HCT116 (cell line): ENCODE measurements around the gene OGA. TPM values are rescaled to one million over a fixed set of nuclear protein-coding genes. Genes with fewer than 3 reads are reported as not detected.

Source experiments
- ATAC-seq: fragments of 200-7000 bp; cut with Tn5 transposase; 2 replicates; pipeline ENCODE4 v1.9.1; 2020; ENCODE audit warnings: mild to moderate bottlenecking, moderate library complexity
- BruUV-seq: library from RNA; stranded (reverse); fragments of 400-500 nt; replicated peaks from 2 replicates; lab custom pipeline; 2021; lab: Mats Ljungman, UMichigan
- CTCF ChIA-PET: fragments of 300-600 bp; sonication (Branson Sonifier 250); formaldehyde crosslinking; loops from one replicate; lab custom pipeline; 2021; ENCODE audit warnings: antibody characterized with exemption; lab: Charles Lee
- POLR2A ChIA-PET: fragments of 300-600, 350-600 bp; sonication (Branson Sonifier 250); formaldehyde crosslinking; loops from one replicate; lab custom pipeline; 2021; ENCODE audit warnings: antibody characterized with exemption; lab: Charles Lee
- RAD21 ChIA-PET, 2 experiments: fragments of 300-600 bp; sonication (Branson Sonifier 250); formaldehyde crosslinking; loops; one replicate each; lab custom pipeline; 2023; ENCODE audit warnings: low total read pairs in 2 of 2; ENCODE audit not compliant: uncharacterized antibody in 2 of 2, unreplicated experiment in 2 of 2, low non-redundant PET in 1 of 2; lab: Charles Lee
- DNase-seq: peaks from one replicate; pipeline ENCODE4 v3.0.0-alpha.2; 2010; ENCODE audit warnings: low read depth, low spot score
- H2AFZ ChIP-seq: fragments of 200-600 bp; shearing (Covaris generic), sonication (generic); 2 replicates; pipeline ENCODE4 v1.6.1; 2017; ENCODE audit warnings: low read depth, mixed run types, mixed read lengths, antibody characterized with exemption, low read length; ENCODE audit not compliant: poor library complexity, severe bottlenecking
- H3K27ac ChIP-seq: 2 replicates; pipeline ENCODE4 v1.5.1; 2012; ENCODE audit warnings: low read depth, low read length
- H3K27me3 ChIP-seq: fragments of 200-600 bp; sonication (generic); 2 replicates; pipeline ENCODE4 v1.6.1; 2016; ENCODE audit warnings: mixed run types, low read length, mixed read lengths; ENCODE audit not compliant: insufficient read depth
- H3K36me3 ChIP-seq, 2 experiments: fragments of 200-500 bp in 1 of 2; fragments of 200-600 bp in 1 of 2; sonication (Bioruptor generic) in 1 of 2; sonication (generic) in 1 of 2; 2 replicates each; pipeline versions ENCODE4 v1.5.1 to v1.6.1; 2014 to 2016; ENCODE audit warnings: low read length in 2 of 2, inconsistent platforms in 1 of 2, mixed read lengths in 1 of 2, mixed run types in 1 of 2; ENCODE audit not compliant: insufficient read depth in 2 of 2, control insufficient read depth in 1 of 2
- H3K4me1 ChIP-seq, 2 experiments: fragments of 200-600 bp in 1 of 2; sonication (generic) in 1 of 2; 2 replicates each; pipeline versions ENCODE4 v1.5.1 to v1.6.1; 2012 to 2017; ENCODE audit warnings: low read length in 2 of 2, inconsistent platforms in 1 of 2, mild to moderate bottlenecking in 1 of 2, mixed read lengths in 1 of 2, mixed run types in 1 of 2, moderate library complexity in 1 of 2; ENCODE audit not compliant: insufficient read depth in 2 of 2, control insufficient read depth in 1 of 2
- H3K4me2 ChIP-seq: fragments of 200-600 bp; sonication (generic); 2 replicates; pipeline ENCODE4 v1.6.1; 2017; ENCODE audit warnings: mixed run types, low read length, mixed read lengths
- H3K4me3 ChIP-seq, 2 experiments: fragments of 200-600 bp in 1 of 2; sonication (generic) in 1 of 2; replicated peaks in 1 of 2; 2 replicates each; pipeline ENCODE4 v1.5.1; 2011 to 2016; ENCODE audit warnings: low read length in 2 of 2, control low read depth in 1 of 2, low read depth in 1 of 2, mild to moderate bottlenecking in 1 of 2, mixed read lengths in 1 of 2, mixed run types in 1 of 2
- H3K79me2 ChIP-seq: fragments of 200-600 bp; sonication (generic); 2 replicates; pipeline ENCODE4 v1.6.1; 2017; ENCODE audit warnings: mild to moderate bottlenecking, mixed run types, low read length, moderate library complexity, mixed read lengths; ENCODE audit not compliant: insufficient read depth
- H3K9ac ChIP-seq: fragments of 200-600 bp; sonication (generic); 2 replicates; pipeline ENCODE4 v1.6.1; 2016; ENCODE audit warnings: low read length, mixed read lengths
- H3K9me2 ChIP-seq: fragments of 200-600 bp; sonication (generic), shearing (Covaris generic); 2 replicates; pipeline ENCODE4 v1.6.1; 2017; ENCODE audit warnings: mixed run types, mild to moderate bottlenecking, moderate library complexity; ENCODE audit not compliant: insufficient read depth
- H3K9me3 ChIP-seq, 2 experiments: fragments of 200-500 bp in 1 of 2; fragments of 200-600 bp in 1 of 2; sonication (Bioruptor generic) in 1 of 2; sonication (generic) in 1 of 2; 2 replicates each; pipeline ENCODE4 v1.6.1; 2014 to 2017; ENCODE audit warnings: low read length in 2 of 2, mixed read lengths in 2 of 2, inconsistent platforms in 1 of 2, low read depth in 1 of 2, mild to moderate bottlenecking in 1 of 2, mixed run types in 1 of 2, moderate library complexity in 1 of 2; ENCODE audit not compliant: control insufficient read depth in 1 of 2, insufficient read depth in 1 of 2
- H4K20me1 ChIP-seq: fragments of 200-600 bp; sonication (generic), shearing (Covaris generic); 2 replicates; pipeline ENCODE4 v1.6.1; 2017; ENCODE audit warnings: mixed run types, mild to moderate bottlenecking, moderate library complexity; ENCODE audit not compliant: insufficient read depth
- ATF3 ChIP-seq: IDR thresholded peaks from 2 replicates; pipeline ENCODE4 v1.6.1; 2012
- CBX3 ChIP-seq: IDR thresholded peaks from 2 replicates; pipeline ENCODE4 v1.6.1; 2012; ENCODE audit warnings: low read depth
- CEBPB ChIP-seq: IDR thresholded peaks from 2 replicates; pipeline ENCODE4 v1.6.1; 2012; ENCODE audit warnings: low read depth
- EGR1 ChIP-seq: IDR thresholded peaks from 2 replicates; pipeline ENCODE4 v1.6.1; 2012; ENCODE audit warnings: low read depth
- FOSL1 ChIP-seq: IDR thresholded peaks from 2 replicates; pipeline ENCODE4 v1.6.1; 2012; ENCODE audit warnings: low read depth
- JUND ChIP-seq: IDR thresholded peaks from 2 replicates; pipeline ENCODE4 v1.6.1; 2012
- MAX ChIP-seq: IDR thresholded peaks from 2 replicates; pipeline ENCODE4 v1.6.1; 2012
- POLR2A ChIP-seq: IDR thresholded peaks from 2 replicates; pipeline ENCODE4 v1.7.0; 2011; ENCODE audit warnings: borderline replicate concordance; ENCODE audit not compliant: insufficient read depth, insufficient read length; ENCODE audit errors: extremely low read depth
- RAD21 ChIP-seq: IDR thresholded peaks from 2 replicates; pipeline ENCODE4 v1.6.1; 2012; ENCODE audit warnings: low read depth, mild to moderate bottlenecking
- SP1 ChIP-seq: IDR thresholded peaks from 2 replicates; pipeline ENCODE4 v1.6.1; 2012; ENCODE audit warnings: low read depth
- SRF ChIP-seq: IDR thresholded peaks from 2 replicates; pipeline ENCODE4 v1.6.1; 2012; ENCODE audit warnings: low read depth
- TCF7L2 ChIP-seq: IDR thresholded peaks from 2 replicates; pipeline ENCODE4 v1.7.0; 2011; ENCODE audit warnings: borderline replicate concordance, inconsistent platforms; ENCODE audit not compliant: insufficient read depth, insufficient read length; ENCODE audit errors: extremely low read depth
- YY1 ChIP-seq: IDR thresholded peaks from 2 replicates; pipeline ENCODE4 v1.6.1; 2011; ENCODE audit warnings: low read length, low read depth, moderate library complexity, mild to moderate bottlenecking; ENCODE audit not compliant: insufficient replicate concordance; ENCODE audit errors: extremely low read depth
- ZFX ChIP-seq: fragments of 450-650 bp; IDR thresholded peaks from 2 replicates; pipeline ENCODE4 v1.6.1; 2017
- intact Hi-C: fragments of 100-400 bp; cut with micrococcal nuclease; formaldehyde crosslinking; loops from 2 replicates; pipeline ENCODE4 v1.10.0; 2022
- total RNA-seq: library from RNA; stranded (reverse); gene quantifications from one replicate; pipeline ENCODE4 v1.2.1, GENCODE V29; 2021; ENCODE audit not compliant: unreplicated experiment
- TF ChIP-seq, protein P1 (sequence below): IDR thresholded peaks from 2 replicates; pipeline ENCODE4 v1.6.1; 2011; ENCODE audit warnings: mild to moderate bottlenecking, low read length, moderate library complexity; ENCODE audit not compliant: insufficient replicate concordance; ENCODE audit errors: extremely low read depth
- TF ChIP-seq, protein P2 (sequence below): IDR thresholded peaks from 2 replicates; pipeline ENCODE4 v1.6.1; 2012; ENCODE audit warnings: low read depth

OGA gene
- total RNA-seq, 1 experiment from 2014 or later = 127 TPM

DNA sequence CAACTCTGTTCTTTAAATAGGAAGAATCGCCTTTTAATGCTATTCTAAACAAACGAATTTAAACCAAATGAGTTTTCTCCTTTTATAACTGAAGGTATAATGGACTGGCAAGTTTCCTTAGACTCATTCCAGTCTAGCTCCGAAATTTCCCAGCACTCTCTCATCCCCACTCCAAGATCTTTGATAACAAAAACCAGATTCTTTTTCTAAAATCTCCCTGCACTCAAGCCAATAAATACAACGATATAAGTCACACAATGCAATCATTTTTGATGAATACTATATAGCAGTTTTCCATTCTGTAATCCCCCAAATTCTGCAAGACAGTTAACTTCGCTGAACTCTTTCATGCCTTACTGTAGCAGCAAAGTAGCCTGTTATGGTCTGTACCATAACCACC lies 1.9 kb downstream of the OGA start:
- ChIA-PET RAD21 (no interaction called here), POLR2A (no interaction called here), CTCF (no interaction called here)
- Histone ChIP-seq H3K9ac (peak overlapping the region; percentile 97), H4K20me1 (peaks cover 31% of the 10 kb centered on the region; the same call in 1 of the 2 replicates), H2AFZ (no peak overlapping the region), H3K27ac (no peak overlapping the region), H3K27me3 (no peaks in the 10 kb centered on the region), H3K36me3 (peaks cover 19 to 22% of the 10 kb centered on the region in 2 experiments; a peak in 3 of 4 replicates), H3K4me3 (peak overlapping the region; percentile 87 to 96; a peak in 3 of 4 replicates), H3K79me2 (peaks cover 84% of the 10 kb centered on the region), H3K4me1 (peaks cover 18 to 31% of the 10 kb centered on the region in 2 experiments), H3K4me2 (peak overlapping the region; percentile 87), H3K9me3 (no peaks in the 10 kb centered on the region), H3K9me2 (no peaks in the 10 kb centered on the region)
- no TSS peak for BruUV-seq
- ATAC-seq = no peak
- no peak for DNase-seq
- TF ChIP-seq ATF3 (no peak), MAX (no peak), YY1 (no peak), FOSL1 (no peak), JUND (no peak), RAD21 (no peak), TCF7L2 (no peak), POLR2A (no peak), CBX3 (no peak), CEBPB (no peak), ZFX (no peak), SP1 (no peak), SRF (no peak), EGR1 (no peak)
- TF ChIP-seq, protein P1, sequence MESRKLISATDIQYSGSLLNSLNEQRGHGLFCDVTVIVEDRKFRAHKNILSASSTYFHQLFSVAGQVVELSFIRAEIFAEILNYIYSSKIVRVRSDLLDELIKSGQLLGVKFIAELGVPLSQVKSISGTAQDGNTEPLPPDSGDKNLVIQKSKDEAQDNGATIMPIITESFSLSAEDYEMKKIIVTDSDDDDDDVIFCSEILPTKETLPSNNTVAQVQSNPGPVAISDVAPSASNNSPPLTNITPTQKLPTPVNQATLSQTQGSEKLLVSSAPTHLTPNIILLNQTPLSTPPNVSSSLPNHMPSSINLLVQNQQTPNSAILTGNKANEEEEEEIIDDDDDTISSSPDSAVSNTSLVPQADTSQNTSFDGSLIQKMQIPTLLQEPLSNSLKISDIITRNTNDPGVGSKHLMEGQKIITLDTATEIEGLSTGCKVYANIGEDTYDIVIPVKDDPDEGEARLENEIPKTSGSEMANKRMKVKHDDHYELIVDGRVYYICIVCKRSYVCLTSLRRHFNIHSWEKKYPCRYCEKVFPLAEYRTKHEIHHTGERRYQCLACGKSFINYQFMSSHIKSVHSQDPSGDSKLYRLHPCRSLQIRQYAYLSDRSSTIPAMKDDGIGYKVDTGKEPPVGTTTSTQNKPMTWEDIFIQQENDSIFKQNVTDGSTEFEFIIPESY = no peak
- TF ChIP-seq, protein P2, sequence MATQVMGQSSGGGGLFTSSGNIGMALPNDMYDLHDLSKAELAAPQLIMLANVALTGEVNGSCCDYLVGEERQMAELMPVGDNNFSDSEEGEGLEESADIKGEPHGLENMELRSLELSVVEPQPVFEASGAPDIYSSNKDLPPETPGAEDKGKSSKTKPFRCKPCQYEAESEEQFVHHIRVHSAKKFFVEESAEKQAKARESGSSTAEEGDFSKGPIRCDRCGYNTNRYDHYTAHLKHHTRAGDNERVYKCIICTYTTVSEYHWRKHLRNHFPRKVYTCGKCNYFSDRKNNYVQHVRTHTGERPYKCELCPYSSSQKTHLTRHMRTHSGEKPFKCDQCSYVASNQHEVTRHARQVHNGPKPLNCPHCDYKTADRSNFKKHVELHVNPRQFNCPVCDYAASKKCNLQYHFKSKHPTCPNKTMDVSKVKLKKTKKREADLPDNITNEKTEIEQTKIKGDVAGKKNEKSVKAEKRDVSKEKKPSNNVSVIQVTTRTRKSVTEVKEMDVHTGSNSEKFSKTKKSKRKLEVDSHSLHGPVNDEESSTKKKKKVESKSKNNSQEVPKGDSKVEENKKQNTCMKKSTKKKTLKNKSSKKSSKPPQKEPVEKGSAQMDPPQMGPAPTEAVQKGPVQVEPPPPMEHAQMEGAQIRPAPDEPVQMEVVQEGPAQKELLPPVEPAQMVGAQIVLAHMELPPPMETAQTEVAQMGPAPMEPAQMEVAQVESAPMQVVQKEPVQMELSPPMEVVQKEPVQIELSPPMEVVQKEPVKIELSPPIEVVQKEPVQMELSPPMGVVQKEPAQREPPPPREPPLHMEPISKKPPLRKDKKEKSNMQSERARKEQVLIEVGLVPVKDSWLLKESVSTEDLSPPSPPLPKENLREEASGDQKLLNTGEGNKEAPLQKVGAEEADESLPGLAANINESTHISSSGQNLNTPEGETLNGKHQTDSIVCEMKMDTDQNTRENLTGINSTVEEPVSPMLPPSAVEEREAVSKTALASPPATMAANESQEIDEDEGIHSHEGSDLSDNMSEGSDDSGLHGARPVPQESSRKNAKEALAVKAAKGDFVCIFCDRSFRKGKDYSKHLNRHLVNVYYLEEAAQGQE = no peak
- intact Hi-C loops = loop anchor here (5.0 kb wide), 1 partner anchor 34 kb away; the partner anchor contains the start of gene NPM3
